Activated CD8-positive, alpha-beta T cell treated with anti-CD3 and anti-CD28 coated beads for 36 hours (primary cell): ENCODE measurements around the gene DGKI. TPM values are rescaled to one million over a fixed set of nuclear protein-coding genes. Genes with fewer than 3 reads are reported as not detected.

ENCODE experiments used
- ATAC-seq: fragments of 200-7000 bp; cut with Tn5 transposase; one replicate; pipeline ENCODE4 v1.10.0; 2021; ENCODE audit warnings: mild to moderate bottlenecking, moderate library complexity
- CTCF ChIA-PET: fragments of 350-600 bp; sonication (Branson Sonifier 250); formaldehyde crosslinking; loops from one replicate; lab custom pipeline; 2021; ENCODE audit warnings: antibody characterized with exemption; lab: Charles Lee
- POLR2A ChIA-PET: fragments of 350-600 bp; sonication (Branson Sonifier 250); formaldehyde crosslinking; loops from one replicate; lab custom pipeline; 2021; ENCODE audit warnings: antibody characterized with exemption; lab: Charles Lee
- DNase-seq: peaks from one replicate; pipeline ENCODE4 v3.0.0-alpha.2; 2020
- H3K27ac Mint-ChIP-seq: one replicate; pipeline ENCODE4 v1.8.0; 2021; ENCODE audit warnings: mild to moderate bottlenecking, mixed read lengths
- H3K27me3 Mint-ChIP-seq: one replicate; pipeline ENCODE4 v1.8.0; 2021; ENCODE audit warnings: mixed read lengths
- H3K36me3 Mint-ChIP-seq: one replicate; pipeline ENCODE4 v1.8.0; 2021; ENCODE audit warnings: low read depth, mixed read lengths
- H3K4me1 Mint-ChIP-seq: one replicate; pipeline ENCODE4 v1.8.0; 2021; ENCODE audit warnings: low read depth, mixed read lengths
- H3K4me3 Mint-ChIP-seq: one replicate; pipeline ENCODE4 v1.8.0; 2021; ENCODE audit warnings: mild to moderate bottlenecking, moderate library complexity, mixed read lengths
- H3K9me3 Mint-ChIP-seq: one replicate; pipeline ENCODE4 v1.8.0; 2021; ENCODE audit warnings: mixed read lengths
- intact Hi-C: fragments of 100-400 bp; cut with micrococcal nuclease; formaldehyde crosslinking; loops from one replicate; pipeline ENCODE4 v1.10.0; 2022
- total RNA-seq, 2 experiments: library from RNA; stranded (reverse); gene quantifications; one replicate each; pipeline ENCODE4 v1.2.3, GENCODE V29; 2021
- TF ChIP-seq, protein P1 (sequence below): fragments of 200-600 bp; IDR thresholded peaks from one replicate; pipeline ENCODE4 v1.8.0; 2022; ENCODE audit warnings: antibody characterized with exemption, mild to moderate bottlenecking

The DGKI gene
- total RNA-seq, 2 experiments from 2014 or later: 0.38 to 0.65 TPM

- DNase-seq (no peak), ATAC-seq (no peak)
- CTCF ChIA-PET: no interaction called here
- Mint-ChIP-seq H3K4me1 (peaks cover 10% of the 10 kb centered on the region), H3K27me3 (peaks cover 46% of the 10 kb centered on the region), H3K27ac (no peak overlapping the region), H3K4me3 (no peak overlapping the region), H3K36me3 (no peaks in the 10 kb centered on the region), H3K9me3 (no peaks in the 10 kb centered on the region)
- POLR2A ChIA-PET: no interaction called here
- intact Hi-C loops: loop anchor here (5.0 kb wide), 1 partner anchor 49 kb away; no protein-coding TSS in a partner anchor
- TF ChIP-seq, protein P1, sequence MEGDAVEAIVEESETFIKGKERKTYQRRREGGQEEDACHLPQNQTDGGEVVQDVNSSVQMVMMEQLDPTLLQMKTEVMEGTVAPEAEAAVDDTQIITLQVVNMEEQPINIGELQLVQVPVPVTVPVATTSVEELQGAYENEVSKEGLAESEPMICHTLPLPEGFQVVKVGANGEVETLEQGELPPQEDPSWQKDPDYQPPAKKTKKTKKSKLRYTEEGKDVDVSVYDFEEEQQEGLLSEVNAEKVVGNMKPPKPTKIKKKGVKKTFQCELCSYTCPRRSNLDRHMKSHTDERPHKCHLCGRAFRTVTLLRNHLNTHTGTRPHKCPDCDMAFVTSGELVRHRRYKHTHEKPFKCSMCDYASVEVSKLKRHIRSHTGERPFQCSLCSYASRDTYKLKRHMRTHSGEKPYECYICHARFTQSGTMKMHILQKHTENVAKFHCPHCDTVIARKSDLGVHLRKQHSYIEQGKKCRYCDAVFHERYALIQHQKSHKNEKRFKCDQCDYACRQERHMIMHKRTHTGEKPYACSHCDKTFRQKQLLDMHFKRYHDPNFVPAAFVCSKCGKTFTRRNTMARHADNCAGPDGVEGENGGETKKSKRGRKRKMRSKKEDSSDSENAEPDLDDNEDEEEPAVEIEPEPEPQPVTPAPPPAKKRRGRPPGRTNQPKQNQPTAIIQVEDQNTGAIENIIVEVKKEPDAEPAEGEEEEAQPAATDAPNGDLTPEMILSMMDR: no peak
Observed at GRCh38 chr7:137848095-137848494, 1.3 kb upstream of the DGKI start.

DNA sequence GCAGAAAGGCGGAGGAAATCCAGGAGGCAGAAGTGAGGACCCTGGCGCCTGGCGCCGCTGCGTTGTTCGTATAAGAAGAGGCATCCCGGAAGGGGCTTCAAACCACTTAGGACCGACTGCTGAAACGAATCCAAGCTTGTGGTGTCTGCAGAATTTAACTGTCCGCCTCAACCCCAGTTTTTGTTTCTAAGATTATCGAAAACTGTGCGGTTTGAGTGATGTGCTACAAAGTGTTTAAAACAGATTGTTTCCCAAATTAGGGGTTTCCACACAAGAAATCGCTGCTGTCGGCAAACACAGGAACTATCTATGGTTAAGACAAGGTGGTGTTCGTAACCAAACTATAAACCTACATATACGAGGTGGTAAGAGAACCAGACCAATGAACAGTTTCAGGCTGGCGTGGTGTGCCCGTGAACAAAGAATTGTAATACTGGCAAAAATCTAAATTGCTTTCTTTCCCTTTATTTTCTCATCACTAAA is 835 bp upstream of the DGKI start:
- H3K27me3 Mint-ChIP-seq: peaks cover 46% of the 10 kb centered on the region
- H3K9me3 Mint-ChIP-seq: no peaks in the 10 kb centered on the region
- POLR2A ChIA-PET: no interaction called here
- no peaks in the 10 kb centered on the region for H3K36me3 Mint-ChIP-seq
- TF ChIP-seq, protein P1: no peak
- ATAC-seq: no peak
- CTCF ChIA-PET: no interaction called here
- H3K27ac Mint-ChIP-seq: no peak overlapping the region
- H3K4me1 Mint-ChIP-seq: peaks cover 10% of the 10 kb centered on the region
- intact Hi-C loops: loop anchor here (5.0 kb wide), 1 partner anchor 50 kb away; no protein-coding TSS in a partner anchor
- H3K4me3 Mint-ChIP-seq: no peak overlapping the region
- peak; percentile 14 for DNase-seq

DNA sequence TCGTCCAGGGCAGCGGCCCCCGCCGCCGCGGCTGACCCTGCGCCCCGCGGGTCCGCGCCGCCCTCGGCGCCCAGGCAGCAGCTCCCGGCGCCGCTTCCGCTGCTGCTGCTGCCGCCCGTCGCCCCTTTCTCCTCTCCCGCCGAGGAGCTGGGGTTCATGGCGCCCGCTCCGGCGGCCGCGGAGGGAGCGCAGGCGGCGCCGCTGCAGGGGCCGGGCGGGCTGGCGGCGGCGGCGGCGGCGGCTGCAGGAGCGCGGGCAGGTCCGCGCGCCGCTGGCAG is 286 bp downstream of the DGKI start:
- TF ChIP-seq, protein P1: no peak
- Mint-ChIP-seq H3K4me1 (peaks cover 9% of the 10 kb centered on the region), H3K27me3 (peaks cover 56% of the 10 kb centered on the region), H3K27ac (no peak overlapping the region), H3K4me3 (no peak overlapping the region), H3K9me3 (no peaks in the 10 kb centered on the region), H3K36me3 (no peaks in the 10 kb centered on the region)
- DNase-seq: no peak
- ChIA-PET CTCF (interaction anchor here (1.0 kb wide), 1 partner anchor 10 kb away, joined by 3 read pairs; no protein-coding TSS in a partner anchor), POLR2A (no interaction called here)
- peak; percentile 45 for ATAC-seq
- intact Hi-C loops: loop anchor here (5.0 kb wide), 1 partner anchor 51 kb away; no protein-coding TSS in a partner anchor

GRCh38 chr7:137844677-137845425 is 1.9 kb downstream of the DGKI start:
- H3K4me1 Mint-ChIP-seq: peaks cover 3% of the 10 kb centered on the region
- peaks cover 57% of the 10 kb centered on the region for H3K27me3 Mint-ChIP-seq
- TF ChIP-seq, protein P1: no peak
- POLR2A ChIA-PET: no interaction called here
- no peak overlapping the region for H3K4me3 Mint-ChIP-seq
- ATAC-seq: no peak
- DNase-seq: no peak
- H3K27ac Mint-ChIP-seq: no peak overlapping the region
- H3K36me3 Mint-ChIP-seq: no peaks in the 10 kb centered on the region
- CTCF ChIA-PET: interaction anchor here (0.6 kb wide), 1 partner anchor 219 kb away, joined by 3 read pairs; no protein-coding TSS in a partner anchor
- intact Hi-C loops: loop anchor here (5.0 kb wide), 1 partner anchor 52 kb away; no protein-coding TSS in a partner anchor
- H3K9me3 Mint-ChIP-seq: no peaks in the 10 kb centered on the region
